A673 (cell line): ENCODE data around the gene ITIH6.

ENCODE experiments used
- CTCF ChIP-seq: fragments of 300-800, 200-600 bp; sonication (generic); conservative IDR thresholded peaks from 2 replicates; pipeline ENCODE4 v1.5.1; 2017; ENCODE audit warnings: low read depth, mild to moderate bottlenecking, antibody characterized with exemption, low read length, moderate library complexity, mixed read lengths
- EZH2 ChIP-seq: fragments of 200-600 bp; sonication (generic); IDR thresholded peaks from 2 replicates; pipeline ENCODE4 v1.6.1; 2017; ENCODE audit warnings: borderline replicate concordance, low read depth, mild to moderate bottlenecking, mixed read lengths, antibody characterized with exemption, low read length; ENCODE audit not compliant: poor library complexity, severe bottlenecking

GRCh38 chrX:54715621-54716020, 82.4 kb downstream of the ITIH6 start:
- TF ChIP-seq CTCF (no peak), EZH2 (no peak)
